HG02885 (cell line): ENCODE measurements around the gene INAVA.

ENCODE experiments used
- ATAC-seq: cut with Tn5 transposase; IDR thresholded peaks from one replicate; pipeline ENCODE4 v1.9.1; 2021; ENCODE audit warnings: mild to moderate bottlenecking; ENCODE audit not compliant: unreplicated experiment, poor library complexity

The INAVA gene

GRCh38 chr1:200874694-200875093 is 20.0 kb upstream of the INAVA start:
- no peak for ATAC-seq

- ATAC-seq: no peak
These were observed 19.3 kb upstream of the INAVA start for GRCh38 chr1:200875416-200875815.

GRCh38 chr1:200877010-200877409 is 17.7 kb upstream of the INAVA start:
- ATAC-seq: no peak

- peak; percentile 53 for ATAC-seq
These were observed 16.7 kb upstream of the INAVA start for GRCh38 chr1:200877839-200878551.

GRCh38 chr1:200880212-200880611 is 14.5 kb upstream of the INAVA start:
- ATAC-seq: no peak

GRCh38 chr1:200883118-200883517 is 11.6 kb upstream of the INAVA start:
- ATAC-seq: no peak

- ATAC-seq: no peak
These were observed 8.9 kb upstream of the INAVA start for GRCh38 chr1:200885623-200886402.

GRCh38 chr1:200886594-200886993 is 8.1 kb upstream of the INAVA start:
- no peak for ATAC-seq

GRCh38 chr1:200887036-200887435 is 7.7 kb upstream of the INAVA start:
- no peak for ATAC-seq

- ATAC-seq: no peak
These were observed 6.8 kb upstream of the INAVA start for GRCh38 chr1:200887772-200888348.

- peak; percentile 94 for ATAC-seq
These were observed 6.3 kb upstream of the INAVA start for GRCh38 chr1:200888349-200888838.

- ATAC-seq: no peak
These were observed 5.1 kb upstream of the INAVA start for GRCh38 chr1:200889571-200889970.

- ATAC-seq: no peak
These were observed 4.7 kb upstream of the INAVA start for GRCh38 chr1:200890027-200890426.

GRCh38 chr1:200890818-200891773 is 3.6 kb upstream of the INAVA start:
- ATAC-seq: peak; percentile 33

GRCh38 chr1:200891774-200892157 is 2.9 kb upstream of the INAVA start:
- no peak for ATAC-seq

- no peak for ATAC-seq
These were observed 2.2 kb upstream of the INAVA start for GRCh38 chr1:200892546-200892945.

- no peak for ATAC-seq
These were observed 1.7 kb upstream of the INAVA start for GRCh38 chr1:200892958-200893357.

- ATAC-seq: no peak
These were observed 1.2 kb upstream of the INAVA start for GRCh38 chr1:200893411-200893901.

GRCh38 chr1:200895443-200895789 is 716 bp downstream of the INAVA start:
- no peak for ATAC-seq
